Umbilical cord (tissue), 2 donors: Measurements from ENCODE around the gene PMPCA. TPM values are rescaled to one million over a fixed set of nuclear protein-coding genes. Genes with fewer than 3 reads are reported as not detected.
"Not testable (repeated sequence)": the region's sequence is repeated elsewhere in the genome, so short reads cannot be mapped to it uniquely, and the experiment has no call there.

Experiments used
- DNase-seq: peaks from one replicate; pipeline ENCODE4 v3.0.0-alpha.2; 2015; ENCODE audit warnings: low spot score
- total RNA-seq: library from RNA; depleted of rRNA; stranded (reverse); fragments of >200 nt; gene quantifications from one replicate; pipeline ENCODE4 v1.2.3, GENCODE V29; 2014; ENCODE audit warnings: low replicate concordance; ENCODE audit not compliant: insufficient read depth

Gene PMPCA
- total RNA-seq, 1 donor from 2014 or later = 30.1 TPM

GRCh38 chr9:136394312-136395019 is 16.0 kb upstream of the PMPCA start:
- peak; percentile 47 for DNase-seq

DNA sequence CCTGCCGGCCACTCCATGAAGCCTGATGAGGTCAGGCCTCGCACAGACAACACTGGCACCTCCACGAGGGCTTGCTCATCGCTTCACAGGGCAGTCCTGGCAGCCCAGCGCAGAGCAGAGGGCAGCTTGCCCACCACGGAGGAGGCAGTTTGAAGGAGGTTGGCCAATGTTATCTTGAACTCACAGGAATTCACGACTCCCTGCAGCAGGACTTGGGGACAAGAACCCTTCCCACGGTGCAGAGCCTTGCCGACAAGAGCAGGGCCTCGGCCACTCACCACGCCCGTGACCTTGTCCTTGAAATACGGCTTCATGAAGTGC is 15.5 kb upstream of the PMPCA start:
- no peak for DNase-seq

DNA sequence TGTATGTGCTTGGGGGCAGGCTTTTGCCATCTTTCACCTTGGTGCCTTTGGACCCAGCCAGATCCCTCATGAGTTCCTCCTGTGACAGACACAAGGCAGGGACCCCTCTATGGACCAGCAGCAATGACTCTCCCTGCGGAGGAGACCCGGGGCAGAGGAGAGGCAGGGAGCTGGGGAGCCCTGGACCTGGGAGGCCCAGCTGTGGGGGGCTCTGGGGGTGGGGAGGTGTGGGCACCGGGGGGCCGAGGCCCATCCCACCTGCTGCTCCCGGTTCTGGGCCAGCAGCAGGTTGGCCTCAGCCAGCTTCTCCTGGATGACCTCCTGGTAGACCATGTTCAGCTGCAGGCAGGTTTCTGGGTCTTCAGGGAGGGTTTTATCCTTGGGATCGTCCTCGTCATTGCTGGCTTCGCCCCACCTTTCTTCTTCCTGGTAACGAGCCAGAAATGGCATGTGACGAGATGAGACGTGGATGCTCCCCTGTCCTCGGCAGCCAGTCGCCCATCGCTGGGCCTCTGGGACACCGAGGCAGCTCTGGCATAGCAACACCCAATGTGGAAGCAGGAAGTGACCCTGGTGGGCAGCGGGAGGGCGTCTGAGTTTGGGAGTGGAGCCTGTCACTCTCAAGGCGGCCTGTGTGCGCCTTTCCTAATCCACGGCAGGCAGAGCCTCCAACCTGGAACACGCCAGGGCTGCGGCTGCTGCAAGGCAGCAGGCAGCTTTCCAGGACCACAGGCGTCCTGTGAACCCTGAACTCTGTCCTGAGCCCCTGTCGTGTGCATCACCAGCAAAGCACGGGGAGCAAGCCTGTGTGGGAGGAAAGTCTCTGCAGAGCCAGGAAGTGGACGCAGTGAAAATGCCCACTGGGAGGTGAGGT is 14.9 kb upstream of the PMPCA start:
- DNase-seq = no peak

DNA sequence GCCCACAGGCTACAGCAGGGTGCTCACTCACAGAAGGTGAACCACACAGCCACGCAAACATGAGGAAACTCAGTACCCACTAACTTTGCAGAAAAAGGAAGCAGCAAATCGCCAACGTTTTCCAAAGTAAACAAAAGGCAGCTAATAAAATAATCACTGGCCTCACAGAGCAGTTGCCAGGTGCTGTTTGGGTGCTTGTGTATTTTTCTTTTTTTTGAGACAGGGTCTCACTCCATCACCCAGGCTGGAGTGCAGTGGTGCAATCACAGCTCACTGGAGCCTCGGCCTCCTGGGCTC is 14.3 kb upstream of the PMPCA start:
- no peak for DNase-seq

GRCh38 chr9:136397643-136398042 is 12.8 kb upstream of the PMPCA start:
- DNase-seq = no peak

DNA sequence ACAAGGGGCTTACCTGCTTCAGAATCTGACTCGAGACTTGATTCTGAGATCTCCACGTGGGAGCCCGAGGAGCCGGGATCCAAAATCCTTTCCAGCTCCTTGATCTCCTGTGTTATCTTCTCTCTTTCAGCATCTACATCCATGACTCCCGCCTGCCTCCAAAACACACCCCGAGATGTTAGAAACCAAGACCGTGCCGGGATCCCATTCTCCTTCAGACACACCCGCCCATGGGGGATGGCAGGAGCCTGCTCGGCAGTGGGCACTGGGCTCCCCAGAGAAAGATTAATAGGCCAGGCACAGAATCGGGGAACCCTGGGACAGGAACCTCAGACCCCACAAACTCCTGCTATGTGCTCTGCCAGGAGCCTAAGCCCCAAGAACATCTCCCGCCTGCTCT is 12.2 kb upstream of the PMPCA start:
- no peak for DNase-seq

DNA sequence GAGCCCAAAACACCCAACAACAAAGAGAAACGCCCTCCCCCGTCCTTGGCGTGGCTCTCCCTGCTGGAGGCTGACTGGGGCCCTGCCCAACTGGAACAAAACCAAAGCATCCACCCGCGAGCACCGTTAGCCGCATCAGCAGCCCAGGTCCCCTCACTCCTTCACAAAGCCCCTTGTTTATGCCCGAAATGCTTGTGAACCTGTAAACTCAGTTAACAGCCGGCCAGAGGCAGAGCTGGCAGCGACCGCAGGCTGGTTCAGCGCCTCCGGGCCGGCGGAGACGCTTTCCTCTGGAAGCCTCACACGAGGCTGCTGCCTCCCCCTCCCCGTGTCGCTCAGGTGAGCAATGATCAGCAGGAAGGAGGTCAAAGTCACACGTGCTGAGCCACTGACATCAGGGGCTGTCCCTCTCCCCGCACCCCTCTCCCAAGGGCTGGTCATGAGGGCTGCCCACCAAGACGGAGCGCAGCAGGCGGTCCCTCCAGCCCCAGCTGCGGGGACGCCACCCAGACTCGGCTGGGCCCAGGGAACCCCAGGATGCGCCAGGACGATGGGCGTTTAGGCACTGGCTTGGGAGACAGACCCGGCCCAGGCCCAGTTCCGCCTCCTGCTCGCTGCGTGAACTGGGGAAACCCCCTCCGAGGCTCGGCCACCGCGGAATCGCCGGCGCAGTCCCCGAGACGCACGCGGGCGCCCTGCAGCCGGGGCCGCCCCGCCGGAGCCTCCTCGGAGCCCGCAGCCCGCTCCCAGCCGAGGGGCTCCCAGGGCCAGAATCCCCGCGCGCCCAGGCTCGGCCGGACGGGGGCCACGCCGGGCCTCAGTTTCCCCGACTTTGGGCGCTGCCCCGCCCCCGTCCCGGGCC is 11.1 kb upstream of the PMPCA start:
- DNase-seq = no peak

- peak; percentile 88 for DNase-seq
Observed at GRCh38 chr9:136400038-136400834, 10.2 kb upstream of the PMPCA start, which contains the start of gene SNAPC4. Gene SNAPC4, minus strand, starts transcription at chr9:136400170. Its CDS starts 1,742 bp downstream, at chr9:136398428.

DNA sequence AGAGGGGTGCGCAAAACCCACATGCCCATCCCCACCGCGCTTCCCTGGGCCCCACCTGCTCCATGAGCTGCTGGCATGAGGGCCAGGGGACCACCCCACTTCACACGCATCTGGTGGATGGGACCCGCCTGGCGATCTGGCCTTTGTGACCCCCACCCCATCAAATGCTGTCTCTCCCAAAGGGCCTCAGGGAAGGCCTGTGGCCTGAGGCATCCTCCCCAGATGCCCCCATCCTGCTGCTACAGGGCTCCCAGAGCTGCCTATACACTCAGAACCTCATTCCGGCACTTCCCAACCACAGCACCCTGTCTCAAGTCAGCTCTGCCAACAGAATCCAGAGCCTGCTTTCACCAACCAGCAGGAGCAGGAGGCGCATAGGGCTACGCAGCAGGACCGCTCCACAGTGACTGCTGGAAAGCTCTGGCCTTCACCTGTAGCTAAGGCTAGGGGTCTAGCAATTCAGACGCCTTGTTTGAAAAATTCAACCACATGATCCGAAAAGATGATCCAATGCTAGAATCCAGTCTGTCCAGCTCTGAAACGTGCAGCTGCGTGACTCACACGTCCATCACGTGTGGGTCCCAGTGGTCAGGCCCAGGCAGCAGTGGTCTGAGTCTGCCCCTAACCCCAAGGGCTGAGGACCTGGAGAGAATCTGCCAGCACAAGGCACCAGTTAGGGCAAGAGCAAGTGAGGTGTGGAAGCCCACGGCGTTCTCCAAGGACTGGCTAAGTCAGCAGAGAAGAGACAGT is 9.1 kb upstream of the PMPCA start:
- no peak for DNase-seq

GRCh38 chr9:136402067-136402466 is 8.4 kb upstream of the PMPCA start:
- no peak for DNase-seq

- no peak for DNase-seq
Observed at GRCh38 chr9:136403538-136403914, 6.9 kb upstream of the PMPCA start.

DNA sequence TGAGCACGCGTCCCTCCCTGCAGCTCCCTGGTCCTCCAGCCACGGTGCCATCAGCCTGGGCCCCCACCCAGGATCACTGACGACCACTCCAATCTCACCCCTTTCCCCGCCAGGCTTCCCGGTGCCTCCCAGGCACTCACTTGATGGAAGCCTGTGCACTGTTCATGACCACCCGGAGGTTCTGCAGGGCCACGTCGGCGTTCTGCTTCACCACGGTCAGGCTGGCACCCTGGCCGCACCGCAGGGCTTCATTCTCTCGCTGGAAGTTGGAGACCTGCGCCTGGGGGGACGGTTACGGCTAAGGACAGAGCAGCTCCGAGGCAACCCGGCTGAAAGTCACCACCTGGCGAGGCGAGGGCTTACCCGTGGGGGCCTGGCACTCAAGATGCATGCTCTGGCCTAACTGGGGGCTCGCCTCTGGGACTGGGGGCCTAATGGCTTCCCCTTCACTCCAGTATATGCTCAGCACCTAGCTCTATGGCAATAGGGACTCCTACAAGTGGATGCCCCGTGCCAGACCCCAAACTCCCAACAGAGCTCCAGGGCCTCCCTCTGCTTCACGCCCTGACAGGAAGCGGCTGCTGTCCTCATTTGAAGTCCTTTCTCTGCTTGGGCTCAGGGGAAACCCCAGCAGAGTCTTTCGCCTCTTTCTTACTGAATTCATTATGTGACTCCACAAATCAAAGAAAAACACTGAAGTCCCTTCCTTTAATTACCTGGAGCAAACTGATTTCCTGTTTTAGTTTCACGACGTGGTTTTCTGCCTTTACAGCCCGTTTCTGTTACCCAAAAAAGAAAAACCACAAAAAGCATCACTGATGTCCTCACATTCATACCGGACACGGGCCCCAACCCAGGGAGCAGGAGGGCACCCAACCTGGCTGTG is 6.3 kb upstream of the PMPCA start:
- no peak for DNase-seq

DNA sequence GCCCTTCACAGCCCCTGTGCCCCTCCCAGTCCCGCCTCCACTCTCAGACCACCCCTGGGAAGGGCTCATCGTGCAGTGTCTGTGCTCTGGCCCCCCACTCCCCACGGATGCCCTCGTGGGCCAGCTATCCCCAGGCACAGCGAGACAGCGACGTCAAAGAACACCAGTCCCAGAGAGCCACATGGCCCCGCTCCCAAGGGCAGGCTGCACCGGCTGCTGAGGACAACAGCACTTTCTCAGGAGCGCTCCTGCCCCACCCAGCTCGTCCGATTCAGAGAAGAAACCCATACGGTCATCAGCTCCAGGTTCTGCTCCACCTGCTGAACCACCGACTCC is 5.7 kb upstream of the PMPCA start:
- no peak for DNase-seq

DNA sequence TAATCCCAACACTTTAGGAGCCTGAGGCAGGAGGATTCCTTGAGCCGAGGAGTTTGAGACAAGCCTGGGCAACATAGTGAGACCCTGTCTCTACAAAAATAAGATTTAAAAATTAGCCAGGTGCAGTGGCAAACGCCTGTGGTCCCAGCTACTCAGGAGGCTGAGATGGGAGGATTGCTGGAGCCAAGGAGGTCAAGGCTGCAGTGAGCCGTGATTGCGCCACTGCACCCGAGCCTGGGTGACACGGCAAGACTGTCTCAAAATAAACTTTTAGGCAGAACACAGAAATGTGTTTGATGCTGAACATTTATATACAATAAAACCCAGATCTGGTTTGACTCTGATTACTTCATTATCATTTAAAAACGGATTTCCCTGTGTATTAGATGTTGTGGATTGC is 5.0 kb upstream of the PMPCA start:
- DNase-seq = no peak

- not testable (repeated sequence) for DNase-seq
Observed at GRCh38 chr9:136405904-136406303, 4.6 kb upstream of the PMPCA start.

- DNase-seq = not testable (repeated sequence)
Observed at GRCh38 chr9:136407061-136407460, 3.4 kb upstream of the PMPCA start.

GRCh38 chr9:136407911-136408310 is 2.5 kb upstream of the PMPCA start:
- no peak for DNase-seq

DNA sequence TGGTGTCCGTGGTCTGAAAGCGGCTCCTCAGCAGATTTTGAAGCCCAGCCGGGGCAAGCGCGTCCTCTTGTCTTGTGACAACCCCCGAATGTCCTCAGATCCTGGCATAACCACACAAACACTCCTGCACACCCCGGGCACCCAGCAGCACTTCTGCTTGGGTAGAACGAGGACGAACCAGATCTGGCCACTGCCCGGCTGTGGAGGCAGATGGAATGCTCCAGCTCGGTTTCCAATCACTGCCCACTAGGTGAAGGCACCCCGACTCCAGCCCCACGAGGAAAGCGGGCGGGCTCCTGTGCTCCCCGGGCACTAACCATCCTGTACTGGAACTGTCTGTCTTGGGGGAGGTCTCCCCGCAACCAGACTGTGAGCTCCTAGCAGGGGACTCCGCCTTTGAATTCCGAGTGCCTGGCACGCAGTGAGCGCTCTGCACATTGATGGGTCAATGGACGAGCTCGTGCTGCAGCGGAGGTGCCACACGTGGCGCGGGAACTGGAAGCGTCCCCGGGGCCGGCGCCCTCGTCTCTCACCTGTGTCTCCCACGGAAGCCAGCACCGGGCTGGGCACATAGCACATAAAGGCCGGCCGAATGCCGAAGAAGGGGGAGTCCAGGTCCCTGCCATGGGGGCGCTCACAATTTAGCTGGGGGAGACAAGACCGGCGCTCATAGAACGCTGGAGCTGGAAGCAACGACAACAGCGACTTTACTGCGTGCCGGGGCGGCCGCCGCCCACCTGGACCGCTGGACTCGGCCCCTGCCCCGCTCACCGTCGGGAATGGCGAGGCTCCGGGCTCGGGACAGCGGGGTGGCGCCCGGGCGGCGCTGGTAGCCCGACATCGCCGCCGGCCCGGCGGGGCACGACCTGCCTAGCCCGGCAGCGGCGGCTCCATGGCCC is 652 bp upstream of the PMPCA start:
- peak; percentile 27 for DNase-seq

DNA sequence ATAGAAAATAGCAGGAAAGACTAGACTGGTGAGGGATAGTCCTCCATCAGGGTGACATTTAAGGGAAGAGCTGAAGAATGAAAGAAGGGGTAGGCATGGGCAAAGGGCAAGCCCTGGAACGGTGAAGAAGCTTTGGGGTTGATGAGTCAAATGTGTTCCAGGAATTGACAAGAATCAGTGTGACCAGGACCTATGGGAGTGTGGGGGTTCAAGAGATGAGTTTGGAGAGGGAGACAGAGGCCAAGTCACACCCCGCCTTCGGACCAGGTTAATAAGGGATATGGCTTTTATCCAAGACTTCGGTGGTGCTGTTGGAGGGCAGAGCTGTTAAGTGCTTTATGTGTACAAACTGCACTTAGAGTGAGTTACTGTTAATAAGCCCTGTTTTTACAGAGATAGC is 920 bp downstream of the PMPCA start:
- DNase-seq = no peak
